ENCODE data around the gene BCL7B. TPM values are rescaled to one million over a fixed set of nuclear protein-coding genes. Genes with fewer than 3 reads are reported as not detected.

Gene BCL7B
- total RNA-seq (10 to 100 TPM; 65.1 to 85.8 (median 73.9) TPM), polyA plus RNA-seq (10 to 100 TPM; 64.9 to 65.5 TPM)
- long read RNA-seq, donor 1, transcript BCL7B-206 (7 exons, 985 nt) = minor isoform, 6 of 156 reads
- long read RNA-seq, donor 1, transcript BCL7B-201 (6 exons, 1,975 nt) = major isoform, 123 of 156 reads
- long read RNA-seq, donor 1, partial matches to known transcripts = 5 of 156 reads
- long read RNA-seq, donor 1, other reads (novel, unspliced or antisense) = 12 of 156 reads
- long read RNA-seq, donor 2, transcript BCL7B-206 (7 exons, 985 nt) = minor isoform, 8 of 108 reads
- long read RNA-seq, donor 2, transcript BCL7B-201 (6 exons, 1,975 nt) = major isoform, 81 of 108 reads
- long read RNA-seq, donor 2, partial matches to known transcripts = 5 of 108 reads
- long read RNA-seq, donor 2, other reads (novel, unspliced or antisense) = 13 of 108 reads
- long read RNA-seq, donor 3, transcript BCL7B-201 (6 exons, 1,975 nt) = major isoform, 60 of 105 reads
- long read RNA-seq, donor 3, transcript BCL7B-213 (3 exons, 1,802 nt) = minor isoform, 5 of 105 reads
- long read RNA-seq, donor 3, partial matches to known transcripts = 27 of 105 reads
- long read RNA-seq, donor 3, other reads (novel, unspliced or antisense) = 5 of 105 reads

DNA sequence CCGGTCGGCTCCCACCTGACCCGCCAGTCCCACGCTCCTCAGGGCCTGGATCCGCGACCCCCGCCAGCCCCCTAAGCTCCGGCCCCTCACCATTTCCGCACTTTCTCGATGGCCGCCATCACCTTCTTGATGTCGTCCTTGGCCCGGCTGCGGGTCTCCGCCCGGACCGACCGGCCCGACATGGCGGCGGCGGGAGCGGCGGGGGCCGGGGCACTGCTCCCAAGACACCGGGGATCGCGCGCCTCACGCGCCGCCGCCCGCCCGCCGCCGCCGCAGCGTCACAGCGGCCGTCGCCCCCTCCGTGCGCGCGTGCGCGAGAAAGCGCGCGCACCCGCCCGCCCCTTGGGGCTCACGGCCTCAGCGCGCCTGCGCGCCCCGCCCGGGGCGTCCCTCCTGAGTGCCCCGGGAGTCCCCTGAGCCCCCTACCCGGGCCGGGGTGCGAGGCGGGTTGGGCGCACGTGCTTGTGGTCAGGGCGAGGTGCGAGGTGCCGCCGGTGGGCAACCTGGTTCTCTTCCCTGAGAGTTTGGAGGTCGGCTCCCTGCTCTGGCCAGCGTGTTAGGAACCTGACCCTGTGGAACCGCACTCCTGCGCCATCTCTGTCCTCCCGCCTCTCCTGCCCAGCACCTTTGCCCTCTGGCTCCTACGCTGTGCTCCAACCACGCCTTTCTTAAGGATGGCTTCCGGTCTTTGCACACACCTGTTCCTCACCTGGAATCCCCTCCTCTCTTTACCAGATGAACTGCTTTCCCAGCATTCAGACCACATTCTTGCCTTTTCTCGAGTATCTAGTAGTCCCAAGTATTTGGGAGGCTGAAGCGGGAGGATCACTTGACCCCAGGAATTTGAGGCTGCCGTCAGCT lies at the start of gene BCL7B:
TSS of gene BCL7B (minus strand) at position 294 of the 861 bp plus-strand sequence. CDS start at position 182, 112 bp downstream.
- intact Hi-C loops (cut with DNase I) = loop anchor here in 7 of 10 donors (1.0 to 5.0 kb wide), 4 partner anchors 21 to 35 kb away; partner anchors contain the start of genes BAZ1B (in 7 of the 7) and TBL2 (in 1 of the 7)
- TF ChIP-seq, protein P1, sequence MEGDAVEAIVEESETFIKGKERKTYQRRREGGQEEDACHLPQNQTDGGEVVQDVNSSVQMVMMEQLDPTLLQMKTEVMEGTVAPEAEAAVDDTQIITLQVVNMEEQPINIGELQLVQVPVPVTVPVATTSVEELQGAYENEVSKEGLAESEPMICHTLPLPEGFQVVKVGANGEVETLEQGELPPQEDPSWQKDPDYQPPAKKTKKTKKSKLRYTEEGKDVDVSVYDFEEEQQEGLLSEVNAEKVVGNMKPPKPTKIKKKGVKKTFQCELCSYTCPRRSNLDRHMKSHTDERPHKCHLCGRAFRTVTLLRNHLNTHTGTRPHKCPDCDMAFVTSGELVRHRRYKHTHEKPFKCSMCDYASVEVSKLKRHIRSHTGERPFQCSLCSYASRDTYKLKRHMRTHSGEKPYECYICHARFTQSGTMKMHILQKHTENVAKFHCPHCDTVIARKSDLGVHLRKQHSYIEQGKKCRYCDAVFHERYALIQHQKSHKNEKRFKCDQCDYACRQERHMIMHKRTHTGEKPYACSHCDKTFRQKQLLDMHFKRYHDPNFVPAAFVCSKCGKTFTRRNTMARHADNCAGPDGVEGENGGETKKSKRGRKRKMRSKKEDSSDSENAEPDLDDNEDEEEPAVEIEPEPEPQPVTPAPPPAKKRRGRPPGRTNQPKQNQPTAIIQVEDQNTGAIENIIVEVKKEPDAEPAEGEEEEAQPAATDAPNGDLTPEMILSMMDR (IDR thresholded peaks at IDR 0.05) = no peak
- peak within 1 kb of the TSS; percentile 96 to 100 (median 99) for H3K27ac ChIP-seq
- peak; percentile 58 to 80 (median 66) for ATAC-seq
- peak; percentile 55 to 79 for DNase-seq
- no peaks in the 10 kb centered on the region for H3K9me3 ChIP-seq
- H3K4me1 ChIP-seq = peaks cover 3 to 39% (median 30%) of the 10 kb centered on the region in 9 donors
- peak within 1 kb of the TSS; percentile 52 to 86 (median 76) for H3K4me3 ChIP-seq
- H3K36me3 ChIP-seq = peaks cover 0 to 26% (median 4%) of the 10 kb centered on the region in 9 donors
- no peaks in the 10 kb centered on the region for H3K27me3 ChIP-seq
- WGBS, 2 donors = 5 to 12% methylated on average over 31 to 83 of the region's 83 CpGs

DNA sequence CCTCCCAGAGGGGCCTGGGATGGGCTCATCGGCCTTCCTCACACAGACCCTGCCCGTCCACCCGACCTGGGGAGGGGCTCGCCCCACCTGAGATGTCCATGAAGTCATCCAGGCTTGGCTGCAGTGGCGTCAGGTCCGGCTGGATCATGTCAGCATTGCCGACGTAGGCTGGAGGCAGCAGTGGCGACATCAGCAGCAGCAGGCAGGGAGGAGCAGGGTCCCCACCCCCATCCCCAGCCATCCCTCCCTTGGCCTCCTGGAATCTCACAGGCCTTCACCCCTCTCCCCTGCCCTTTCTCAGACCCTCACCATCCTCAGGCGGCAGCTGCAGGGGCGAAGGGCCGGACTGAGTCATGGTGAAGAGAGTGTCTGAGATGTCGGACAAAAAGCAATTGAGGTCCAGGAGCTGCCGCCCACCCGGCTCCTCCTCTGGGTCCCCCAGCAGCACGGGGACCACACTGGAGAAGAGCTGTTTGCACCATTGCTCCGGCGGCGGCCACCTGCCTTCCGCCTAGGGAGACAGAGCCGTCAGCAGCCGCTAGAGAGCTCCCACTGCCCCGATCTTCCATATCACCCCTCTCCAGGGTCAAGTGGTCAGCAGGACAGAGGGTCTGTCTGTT lies 48.2 kb upstream of the BCL7B start:
- Histone ChIP-seq H3K9me3 (no peaks in the 10 kb centered on the region), H3K27me3 (peaks cover 5 to 58% (median 43%) of the 10 kb centered on the region in 7 donors), H3K27ac (no peak overlapping the region), H3K4me3 (no peak overlapping the region), H3K4me1 (peaks cover 0 to 7% (median 0%) of the 10 kb centered on the region in 9 donors), H3K36me3 (no peaks in the 10 kb centered on the region)
- ATAC-seq = no peak
- TF ChIP-seq, protein P1 (IDR thresholded peaks at IDR 0.05) = no peak
- WGBS, 2 donors = 50% methylated on average over 23 of the region's 23 CpGs
- DNase-seq = no peak
- intact Hi-C loops (cut with DNase I) = loop anchor here (2.0 to 10.0 kb wide), 6 partner anchors 59 to 252 kb away; partner anchors contain the start of gene VPS37D (in 5 of the 10)

DNA sequence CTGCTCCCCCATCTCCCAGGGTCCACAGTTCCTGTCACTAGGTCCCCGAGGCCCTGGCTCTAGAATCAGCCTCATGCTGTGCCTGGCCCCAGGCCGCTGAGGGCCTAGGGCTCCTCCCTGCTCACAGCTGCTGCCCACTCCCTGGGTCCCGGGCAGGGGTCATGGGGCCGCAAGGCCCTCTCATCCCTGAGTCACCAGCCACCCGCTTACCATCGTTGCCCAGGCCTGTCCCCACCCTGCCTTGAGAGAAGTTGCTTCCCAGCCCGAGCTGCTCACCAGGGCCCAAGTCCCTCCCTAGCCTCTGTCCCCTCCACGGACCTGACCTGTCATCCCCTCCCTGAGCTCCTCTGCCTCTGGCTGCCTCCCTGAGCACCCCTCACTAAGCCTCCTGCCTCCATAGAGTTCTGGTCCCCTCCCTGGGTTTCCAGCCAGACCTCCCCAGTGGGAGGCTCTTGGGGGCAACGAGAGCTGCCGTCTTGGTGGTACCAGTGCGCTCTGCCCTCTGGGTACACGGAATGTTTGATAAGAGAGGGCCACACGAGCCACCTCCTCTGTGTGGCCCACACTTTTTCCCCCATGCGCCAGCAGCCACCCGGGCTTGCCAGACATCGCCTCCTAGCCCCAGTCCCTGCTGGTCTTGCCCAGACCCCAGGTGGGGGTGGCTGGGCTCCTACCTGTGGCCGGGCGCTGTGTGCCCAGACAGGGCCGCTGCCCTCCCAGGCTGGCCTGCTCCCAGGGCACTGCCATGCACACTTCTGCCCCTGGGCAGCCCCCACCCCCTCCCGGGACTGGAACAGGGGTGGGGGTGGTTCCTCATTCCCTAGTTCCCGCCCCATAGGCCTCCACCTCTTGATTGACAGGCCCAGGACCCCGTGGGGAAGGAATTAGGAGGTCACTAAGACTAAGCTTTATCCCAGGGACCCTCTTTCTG lies 45.5 kb upstream of the BCL7B start:
- Histone ChIP-seq H3K27me3 (peaks cover 5 to 70% (median 43%) of the 10 kb centered on the region in 7 donors), H3K4me1 (peaks cover 0 to 7% (median 0%) of the 10 kb centered on the region in 9 donors), H3K36me3 (no peaks in the 10 kb centered on the region), H3K9me3 (no peaks in the 10 kb centered on the region), H3K4me3 (no peak overlapping the region), H3K27ac (no peak overlapping the region)
- ATAC-seq (peak in 1 of 8 donors; percentile 13), DNase-seq (no peak)
- WGBS, 2 donors = 70 to 75% methylated on average over 22 of the region's 22 CpGs
- intact Hi-C loops (cut with DNase I) = loop anchor here in 5 of 10 donors (10.0 kb wide), 2 partner anchors 62 to 252 kb away; partner anchors contain the start of gene VPS37D (in 1 of the 5)
- TF ChIP-seq, protein P1 (IDR thresholded peaks at IDR 0.05) = no peak
